ENCODE results near the gene PDPK1.
A peak's percentile ranks its signal among the peaks of the same experiment; 100 is the strongest.

Gene PDPK1

DNA sequence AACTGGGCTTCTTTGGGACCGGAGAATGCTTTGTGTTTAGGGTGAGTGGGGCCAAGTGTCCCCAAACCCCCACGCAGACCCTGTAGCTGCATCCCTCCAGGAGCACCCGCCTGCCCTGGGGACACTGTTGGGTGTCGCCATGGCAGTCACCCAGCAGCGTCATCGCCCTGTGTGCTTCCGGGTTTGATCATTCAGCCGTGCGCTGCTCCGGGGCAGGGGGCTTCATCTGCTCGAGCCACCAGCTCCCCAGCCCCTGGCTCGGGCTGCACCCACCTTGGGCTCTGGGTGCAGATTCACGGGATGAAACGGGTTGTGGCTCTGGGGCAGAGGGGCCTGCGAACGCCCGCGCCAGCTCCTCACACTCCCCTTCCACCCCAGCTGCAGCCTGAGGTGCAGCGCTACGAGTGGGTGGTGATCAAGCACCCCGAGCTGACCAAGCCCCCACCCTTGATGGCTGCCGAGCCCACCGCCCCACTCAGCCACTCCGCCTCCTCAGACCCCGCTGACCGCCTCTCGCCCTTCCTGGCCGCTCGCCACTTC, 37.9 kb upstream of the PDPK1 start:
- H3K4me3 ChIP-seq (ENCODE audit: low read length) = no peak overlapping the region
- no peak for DNase-seq (ENCODE audit: low read depth)
- TF ChIP-seq, protein P1, sequence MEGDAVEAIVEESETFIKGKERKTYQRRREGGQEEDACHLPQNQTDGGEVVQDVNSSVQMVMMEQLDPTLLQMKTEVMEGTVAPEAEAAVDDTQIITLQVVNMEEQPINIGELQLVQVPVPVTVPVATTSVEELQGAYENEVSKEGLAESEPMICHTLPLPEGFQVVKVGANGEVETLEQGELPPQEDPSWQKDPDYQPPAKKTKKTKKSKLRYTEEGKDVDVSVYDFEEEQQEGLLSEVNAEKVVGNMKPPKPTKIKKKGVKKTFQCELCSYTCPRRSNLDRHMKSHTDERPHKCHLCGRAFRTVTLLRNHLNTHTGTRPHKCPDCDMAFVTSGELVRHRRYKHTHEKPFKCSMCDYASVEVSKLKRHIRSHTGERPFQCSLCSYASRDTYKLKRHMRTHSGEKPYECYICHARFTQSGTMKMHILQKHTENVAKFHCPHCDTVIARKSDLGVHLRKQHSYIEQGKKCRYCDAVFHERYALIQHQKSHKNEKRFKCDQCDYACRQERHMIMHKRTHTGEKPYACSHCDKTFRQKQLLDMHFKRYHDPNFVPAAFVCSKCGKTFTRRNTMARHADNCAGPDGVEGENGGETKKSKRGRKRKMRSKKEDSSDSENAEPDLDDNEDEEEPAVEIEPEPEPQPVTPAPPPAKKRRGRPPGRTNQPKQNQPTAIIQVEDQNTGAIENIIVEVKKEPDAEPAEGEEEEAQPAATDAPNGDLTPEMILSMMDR (conservative IDR thresholded peaks at IDR 0.05; ENCODE audit: low read length) = no peak

DNA sequence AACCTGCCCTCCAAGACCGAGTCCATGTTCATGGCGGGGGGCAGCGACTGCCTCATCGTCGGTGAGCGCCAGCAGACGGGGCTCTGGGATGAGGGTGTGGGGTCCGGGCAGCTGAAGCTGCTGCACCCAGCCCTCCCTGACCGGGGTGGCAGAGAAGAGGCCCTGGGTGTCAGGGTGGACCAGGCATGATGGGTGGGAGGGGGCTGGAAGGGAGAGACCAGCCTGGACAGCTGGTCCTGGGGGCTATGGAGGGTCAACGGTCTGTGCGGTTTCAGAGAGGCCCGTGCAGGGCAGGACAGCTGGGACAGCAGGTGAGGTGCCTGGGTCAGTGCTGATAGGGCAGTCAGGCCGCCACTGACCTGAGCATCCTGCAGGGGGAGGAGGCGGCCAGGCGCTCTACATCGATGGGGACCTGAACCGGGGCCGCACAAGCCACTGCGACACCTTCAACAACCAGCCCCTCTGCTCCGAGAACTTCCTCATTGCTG, 37.3 kb upstream of the PDPK1 start:
- no peak for DNase-seq (ENCODE audit: low read depth)
- TF ChIP-seq, protein P1 (conservative IDR thresholded peaks at IDR 0.05; ENCODE audit: low read length) = no peak

DNA sequence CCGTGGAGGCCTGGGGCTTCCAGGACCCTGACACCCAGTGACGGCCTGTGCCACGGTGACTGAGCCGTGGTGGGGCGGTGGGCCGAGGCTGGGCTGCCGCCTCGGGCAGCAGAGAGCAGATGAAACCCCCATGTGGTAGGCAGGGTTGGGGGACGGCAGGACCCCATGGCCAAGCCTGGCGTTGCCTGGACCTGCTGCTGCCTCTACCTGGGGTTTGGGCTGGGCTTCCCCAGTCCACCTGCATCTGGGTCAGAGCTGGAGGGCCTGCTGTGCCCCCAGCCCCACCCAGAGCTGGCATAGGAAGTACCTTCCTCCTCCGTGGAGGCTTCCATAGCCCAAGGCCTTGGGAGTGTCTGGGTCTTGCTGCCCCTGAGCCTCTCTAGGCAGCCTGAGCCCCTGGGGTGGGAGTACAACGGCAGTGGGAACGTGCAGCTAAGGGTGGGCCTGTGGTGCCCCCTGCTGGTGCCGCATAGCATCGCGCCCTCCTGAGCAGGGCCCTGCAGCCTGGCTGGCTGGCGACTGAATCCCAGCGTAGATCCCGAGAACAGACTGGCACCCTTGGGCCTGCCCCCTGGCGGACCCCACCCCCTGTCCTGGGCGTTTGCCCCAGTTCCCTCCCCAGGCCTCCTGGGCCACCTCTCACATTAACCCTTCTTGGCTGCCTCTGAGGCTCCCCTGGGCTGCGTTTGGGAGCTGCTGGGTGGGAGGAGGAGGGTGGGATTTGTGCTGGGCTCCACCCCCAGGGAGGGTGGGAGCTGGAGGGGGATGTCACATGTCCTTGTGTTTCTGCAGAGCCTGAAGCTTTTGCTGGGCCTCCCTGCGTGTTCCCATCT, 36.7 kb upstream of the PDPK1 start:
- peak; percentile 60 for DNase-seq (ENCODE audit: low read depth)
- TF ChIP-seq, protein P1 (conservative IDR thresholded peaks at IDR 0.05; ENCODE audit: low read length) = peak; percentile 88
- H3K4me3 ChIP-seq (ENCODE audit: low read length) = no peak overlapping the region

More for the DNA sequence above, 37.3 kb upstream of the PDPK1 start:
- no peak overlapping the region for H3K4me3 ChIP-seq (ENCODE audit: low read length)

DNA sequence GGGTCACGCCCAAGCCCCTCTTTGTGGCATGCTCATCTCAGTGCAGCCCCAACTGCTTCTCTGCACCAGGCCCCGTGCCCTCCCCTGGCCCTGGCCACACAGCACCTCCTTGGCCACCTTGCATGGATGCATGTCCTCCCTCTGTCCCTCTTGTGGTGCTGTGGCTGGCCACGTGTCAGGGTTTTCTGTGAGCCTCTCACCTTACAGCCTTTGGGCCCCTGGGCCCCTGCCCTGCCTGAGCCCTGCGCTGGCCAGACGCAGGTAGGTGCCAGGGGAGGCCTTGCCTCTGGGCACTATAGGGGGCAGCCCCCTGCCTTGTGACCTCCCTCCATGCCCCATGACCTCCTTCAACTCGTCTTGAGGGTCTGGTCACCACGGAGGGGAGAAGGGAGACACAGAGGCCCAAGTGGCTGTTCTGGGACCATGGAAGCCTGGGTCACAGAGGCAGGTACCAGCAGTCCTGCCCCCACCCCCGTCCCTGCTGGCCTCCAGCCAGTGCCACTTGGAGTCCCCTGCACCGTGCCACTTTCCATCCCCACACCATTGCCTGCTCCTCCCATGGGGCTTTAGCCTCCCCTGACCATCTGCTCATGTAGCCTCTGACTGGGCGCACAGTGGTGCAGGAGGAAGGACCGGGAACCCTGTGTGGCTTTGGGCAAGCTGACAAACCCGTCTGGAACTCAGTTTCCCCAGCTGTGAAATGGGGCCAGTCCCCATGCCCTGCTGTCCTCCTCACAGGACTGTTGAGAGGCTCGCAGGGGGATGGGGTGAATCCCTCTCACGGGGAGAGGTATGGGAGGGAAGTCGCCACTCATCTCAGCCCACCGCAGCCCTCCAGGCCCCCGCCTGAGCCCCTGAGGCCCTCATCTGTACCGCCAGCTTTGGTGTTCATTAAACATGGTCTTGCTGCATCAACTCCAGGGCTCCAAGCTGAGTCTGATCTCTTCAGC, 35.6 kb upstream of the PDPK1 start:
- no peak for DNase-seq (ENCODE audit: low read depth)
- TF ChIP-seq, protein P1 (conservative IDR thresholded peaks at IDR 0.05; ENCODE audit: low read length) = no peak
- no peak overlapping the region for H3K4me3 ChIP-seq (ENCODE audit: low read length)

DNA sequence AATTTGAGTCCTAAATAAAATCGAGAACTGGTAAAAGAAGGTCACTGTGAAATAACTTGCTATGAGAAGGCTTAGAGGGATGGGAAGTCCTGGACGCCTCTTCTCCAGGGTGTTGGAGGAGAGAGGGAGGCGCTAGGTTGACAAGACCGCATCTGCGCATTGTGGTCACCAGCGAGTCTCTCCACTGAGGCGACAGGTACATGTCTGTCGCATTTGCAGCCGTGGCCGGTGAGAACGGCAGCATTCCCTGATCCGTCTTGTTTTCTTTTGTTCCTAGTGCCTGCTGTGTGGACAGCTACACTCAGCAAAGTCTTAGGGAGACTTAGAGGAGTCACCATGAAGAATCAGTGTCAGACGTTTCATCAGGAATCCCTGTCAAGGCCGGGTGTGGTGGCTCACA, 32.1 kb upstream of the PDPK1 start:
- TF ChIP-seq, protein P1 (conservative IDR thresholded peaks at IDR 0.05; ENCODE audit: low read length) = no peak
- H3K4me3 ChIP-seq (ENCODE audit: low read length) = no peak overlapping the region

DNA sequence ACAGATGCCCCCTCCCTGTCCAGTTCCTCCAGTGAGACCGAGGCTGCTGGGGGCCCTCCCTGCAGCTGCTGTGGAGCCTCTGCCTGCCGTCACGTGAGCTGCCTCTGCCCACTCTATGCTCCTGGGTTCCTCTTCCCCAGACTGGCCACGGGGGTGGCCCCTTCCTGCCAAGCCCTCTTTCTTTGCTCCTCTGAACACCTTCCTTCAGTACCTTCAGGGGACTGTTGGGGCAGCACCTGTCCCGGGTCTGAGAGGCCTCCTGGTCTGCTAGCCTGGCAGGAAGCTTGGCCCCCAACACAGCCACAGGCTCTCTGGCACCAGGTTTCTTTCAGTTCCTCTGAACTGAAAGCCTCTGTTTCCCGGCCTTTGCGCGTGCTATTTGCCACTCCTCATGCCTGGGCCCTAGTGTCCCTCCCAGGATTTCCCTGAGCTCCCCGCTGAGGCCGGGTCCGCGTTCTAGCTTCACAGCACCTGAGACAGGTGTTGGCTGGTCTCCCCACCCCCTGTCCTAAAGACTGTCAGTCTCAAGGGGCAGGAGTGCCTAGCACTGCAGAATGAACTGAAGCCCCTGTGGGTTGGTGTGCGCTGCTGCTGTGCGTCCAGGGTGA, 30.7 kb upstream of the PDPK1 start:
- DNase-seq (ENCODE audit: low read depth) = no peak
- TF ChIP-seq, protein P1 (conservative IDR thresholded peaks at IDR 0.05; ENCODE audit: low read length) = no peak
- H3K4me3 ChIP-seq (ENCODE audit: low read length) = no peak overlapping the region

More for the DNA sequence above, 32.1 kb upstream of the PDPK1 start:
- DNase-seq (ENCODE audit: low read depth) = no peak
